ENCODE data around the gene DMRTB1.

Gene DMRTB1

DNA sequence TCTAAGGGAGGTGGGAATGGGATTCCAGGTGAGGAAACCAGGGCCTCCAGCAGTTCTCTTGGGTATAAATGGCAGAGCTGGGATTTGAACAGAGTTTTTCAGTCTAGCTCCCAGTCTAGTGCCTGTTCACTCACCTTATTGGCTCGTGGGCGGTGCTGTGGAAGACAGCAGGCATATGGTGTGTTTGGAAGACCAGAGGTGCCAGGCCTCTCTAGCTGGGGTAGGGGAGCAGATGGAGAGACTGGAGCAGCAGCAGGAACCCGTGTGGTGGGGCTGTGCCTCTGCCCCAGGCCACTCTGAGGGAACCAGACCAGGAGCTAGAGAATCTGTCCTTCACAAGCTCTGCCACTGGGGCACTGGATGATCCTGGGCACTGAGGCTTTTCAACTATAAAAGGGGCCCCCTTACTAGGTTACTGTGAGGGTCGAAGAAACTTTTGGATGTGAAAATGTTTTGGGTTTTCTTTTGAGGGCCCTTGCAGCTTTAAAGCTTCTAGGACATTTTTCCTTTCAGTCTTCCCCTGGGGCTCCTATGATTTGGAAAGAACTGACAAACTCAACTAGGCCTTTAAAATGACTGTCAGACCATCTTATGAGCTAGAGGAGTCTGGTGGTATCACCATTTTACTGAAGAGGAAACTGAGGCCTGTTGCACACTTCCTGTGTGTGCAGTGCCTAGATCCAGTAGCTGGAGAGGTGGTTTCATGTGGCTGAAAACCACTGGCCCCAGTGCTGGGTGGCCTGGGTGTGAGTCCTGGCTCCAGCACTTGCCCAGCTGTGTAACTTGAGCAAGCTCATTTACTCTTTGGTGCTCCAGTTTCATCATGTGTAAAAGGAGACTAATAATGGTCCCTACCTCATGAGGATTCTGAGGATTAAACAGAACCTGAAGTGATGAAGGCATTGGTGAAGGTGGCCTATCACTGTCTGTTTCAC is 6.1 kb downstream of the DMRTB1 start:
- H3K4me1 ChIP-seq (ENCODE audit: control insufficient read depth, insufficient read depth, low read length) = no peaks in the 10 kb centered on the region
- POLR2A ChIA-PET = no interaction called here
- no peaks in the 10 kb centered on the region for H3K36me3 ChIP-seq (ENCODE audit: control insufficient read depth in 2 of 2, insufficient read depth in 1 of 2, low read length in 2 of 2)
- TF ChIP-seq ZFP41 (tag by site-specific recombination; IDR thresholded peaks at IDR 0.05; ENCODE audit: borderline replicate concordance) (no peak), ZFHX2 (tag by site-specific recombination; conservative IDR thresholded peaks at IDR 0.05) (0 out of 2 replicates have a peak, but pooled peaks have one; percentile 7), GLI4 (tag by site-specific recombination; IDR thresholded peaks at IDR 0.05) (no peak), ZNF133 (tag by site-specific recombination; IDR thresholded peaks at IDR 0.05) (no peak)
- no peak overlapping the region for H3K27ac ChIP-seq (ENCODE audit: extremely low read depth, low read depth, low read length)
- no peak overlapping the region for H3K4me3 ChIP-seq (ENCODE audit: low read depth, low read length)
- CTCF ChIA-PET = interaction anchor here (0.6 to 2.0 kb wide), 7 partner anchors 10 to 217 kb away, joined by 3 to 7 read pairs (median 4); no protein-coding TSS in a partner anchor
- H3K9me3 ChIP-seq (ENCODE audit: control insufficient read depth, insufficient read depth, low read depth, low read length) = no peaks in the 10 kb centered on the region

DNA sequence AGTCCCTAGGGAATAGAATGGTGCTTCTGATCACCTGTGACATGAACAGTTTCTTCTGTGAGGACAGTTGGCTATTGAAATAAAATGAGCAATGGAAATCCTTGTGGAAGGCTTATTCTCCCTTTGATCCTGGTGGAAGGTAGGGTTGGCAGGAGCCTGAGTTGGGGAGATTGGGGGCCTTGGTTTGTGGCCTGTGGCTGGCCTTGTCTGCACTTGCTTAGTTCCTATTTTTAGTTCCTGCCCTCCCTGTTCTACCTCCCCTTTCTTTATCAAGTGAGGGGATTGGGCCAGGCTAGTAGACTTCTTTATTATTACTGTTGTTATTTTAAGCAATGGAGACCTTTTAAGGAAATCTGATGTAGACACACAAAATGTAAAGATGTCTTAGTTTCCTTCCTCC is 8.2 kb downstream of the DMRTB1 start:
- Histone ChIP-seq H3K27ac (ENCODE audit: extremely low read depth, low read depth, low read length) (no peak overlapping the region), H3K4me1 (ENCODE audit: control insufficient read depth, insufficient read depth, low read length) (no peaks in the 10 kb centered on the region), H3K9me3 (ENCODE audit: control insufficient read depth, insufficient read depth, low read depth, low read length) (no peaks in the 10 kb centered on the region), H3K36me3 (ENCODE audit: control insufficient read depth in 2 of 2, insufficient read depth in 1 of 2, low read length in 2 of 2) (no peaks in the 10 kb centered on the region), H3K4me3 (ENCODE audit: low read depth, low read length) (no peak overlapping the region)
- CTCF ChIA-PET = interaction anchor here (0.7 to 1.6 kb wide), 4 partner anchors 16 to 19 kb away, joined by 3 to 5 read pairs (median 3); no protein-coding TSS in a partner anchor
- POLR2A ChIA-PET = no interaction called here
- TF ChIP-seq ZNF292 (tag by site-specific recombination; IDR thresholded peaks at IDR 0.05; ENCODE audit: borderline replicate concordance, low read depth) (no peak), ZSCAN16 (tag by site-specific recombination; IDR thresholded peaks at IDR 0.05) (no peak)

DNA sequence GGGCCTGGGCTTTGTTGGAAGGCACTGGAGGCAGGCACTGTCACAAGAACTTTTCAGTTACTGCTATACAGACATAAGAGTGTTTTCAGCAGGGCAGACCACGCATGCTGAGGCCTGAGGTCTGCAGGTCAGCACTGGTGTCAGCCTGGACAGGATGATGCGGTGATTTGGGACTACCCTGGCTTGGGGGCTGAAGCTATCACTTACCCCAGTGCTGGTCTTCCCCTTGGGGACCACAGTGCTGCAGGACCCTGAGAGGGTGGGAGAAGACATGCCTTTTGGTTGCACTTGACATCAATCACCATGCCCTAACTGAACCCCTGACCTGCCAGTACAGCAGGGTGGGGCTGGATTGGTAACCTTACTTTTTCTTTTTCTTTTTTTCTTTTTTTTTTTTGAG is 9.2 kb downstream of the DMRTB1 start:
- Histone ChIP-seq H3K9me3 (ENCODE audit: control insufficient read depth, insufficient read depth, low read depth, low read length) (no peaks in the 10 kb centered on the region), H3K36me3 (ENCODE audit: control insufficient read depth in 2 of 2, insufficient read depth in 1 of 2, low read length in 2 of 2) (no peaks in the 10 kb centered on the region), H3K4me1 (ENCODE audit: control insufficient read depth, insufficient read depth, low read length) (no peaks in the 10 kb centered on the region), H3K4me3 (ENCODE audit: low read depth, low read length) (no peak overlapping the region), H3K27ac (ENCODE audit: extremely low read depth, low read depth, low read length) (no peak overlapping the region)
- ChIA-PET POLR2A (no interaction called here), CTCF (interaction anchor here (0.9 to 1.3 kb wide), 3 partner anchors 18 to 55 kb away, joined by 3 to 5 read pairs (median 4); no protein-coding TSS in a partner anchor)
- TF ChIP-seq ZFP41 (tag by site-specific recombination; IDR thresholded peaks at IDR 0.05; ENCODE audit: borderline replicate concordance) = no peak
- TF ChIP-seq ZNF777 (tag by site-specific recombination; IDR thresholded peaks at IDR 0.05; ENCODE audit: borderline replicate concordance) = no peak
- TF ChIP-seq ZNF394 (tag by site-specific recombination; IDR thresholded peaks at IDR 0.05; ENCODE audit: borderline replicate concordance) = no peak
- TF ChIP-seq MYNN (tag by site-specific recombination; IDR thresholded peaks at IDR 0.05; ENCODE audit: borderline replicate concordance) = no peak
- no peak for TF ChIP-seq ZNF404 (tag by site-specific recombination; IDR thresholded peaks at IDR 0.05)
- TF ChIP-seq ZNF433 (tag by site-specific recombination; IDR thresholded peaks at IDR 0.05; ENCODE audit: low read depth) = no peak
- TF ChIP-seq, protein P1, sequence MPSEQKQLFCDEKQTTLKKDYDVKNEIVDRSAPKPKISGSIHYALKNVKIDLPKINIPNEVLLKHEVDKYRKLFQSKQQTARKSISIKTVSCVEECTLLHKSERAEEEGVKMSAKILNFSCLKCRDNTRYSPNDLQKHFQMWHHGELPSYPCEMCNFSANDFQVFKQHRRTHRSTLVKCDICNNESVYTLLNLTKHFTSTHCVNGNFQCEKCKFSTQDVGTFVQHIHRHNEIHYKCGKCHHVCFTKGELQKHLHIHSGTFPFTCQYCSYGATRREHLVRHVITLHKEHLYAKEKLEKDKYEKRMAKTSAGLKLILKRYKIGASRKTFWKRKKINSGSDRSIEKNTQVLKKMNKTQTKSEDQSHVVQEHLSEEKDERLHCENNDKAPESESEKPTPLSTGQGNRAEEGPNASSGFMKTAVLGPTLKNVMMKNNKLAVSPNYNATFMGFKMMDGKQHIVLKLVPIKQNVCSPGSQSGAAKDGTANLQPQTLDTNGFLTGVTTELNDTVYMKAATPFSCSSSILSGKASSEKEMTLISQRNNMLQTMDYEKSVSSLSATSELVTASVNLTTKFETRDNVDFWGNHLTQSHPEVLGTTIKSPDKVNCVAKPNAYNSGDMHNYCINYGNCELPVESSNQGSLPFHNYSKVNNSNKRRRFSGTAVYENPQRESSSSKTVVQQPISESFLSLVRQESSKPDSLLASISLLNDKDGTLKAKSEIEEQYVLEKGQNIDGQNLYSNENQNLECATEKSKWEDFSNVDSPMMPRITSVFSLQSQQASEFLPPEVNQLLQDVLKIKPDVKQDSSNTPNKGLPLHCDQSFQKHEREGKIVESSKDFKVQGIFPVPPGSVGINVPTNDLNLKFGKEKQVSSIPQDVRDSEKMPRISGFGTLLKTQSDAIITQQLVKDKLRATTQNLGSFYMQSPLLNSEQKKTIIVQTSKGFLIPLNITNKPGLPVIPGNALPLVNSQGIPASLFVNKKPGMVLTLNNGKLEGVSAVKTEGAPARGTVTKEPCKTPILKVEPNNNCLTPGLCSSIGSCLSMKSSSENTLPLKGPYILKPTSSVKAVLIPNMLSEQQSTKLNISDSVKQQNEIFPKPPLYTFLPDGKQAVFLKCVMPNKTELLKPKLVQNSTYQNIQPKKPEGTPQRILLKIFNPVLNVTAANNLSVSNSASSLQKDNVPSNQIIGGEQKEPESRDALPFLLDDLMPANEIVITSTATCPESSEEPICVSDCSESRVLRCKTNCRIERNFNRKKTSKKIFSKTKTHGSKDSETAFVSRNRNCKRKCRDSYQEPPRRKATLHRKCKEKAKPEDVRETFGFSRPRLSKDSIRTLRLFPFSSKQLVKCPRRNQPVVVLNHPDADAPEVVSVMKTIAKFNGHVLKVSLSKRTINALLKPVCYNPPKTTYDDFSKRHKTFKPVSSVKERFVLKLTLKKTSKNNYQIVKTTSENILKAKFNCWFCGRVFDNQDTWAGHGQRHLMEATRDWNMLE (tag by site-specific recombination; conservative IDR thresholded peaks at IDR 0.05; ENCODE audit: low read depth) = no peak
- TF ChIP-seq, protein P2, sequence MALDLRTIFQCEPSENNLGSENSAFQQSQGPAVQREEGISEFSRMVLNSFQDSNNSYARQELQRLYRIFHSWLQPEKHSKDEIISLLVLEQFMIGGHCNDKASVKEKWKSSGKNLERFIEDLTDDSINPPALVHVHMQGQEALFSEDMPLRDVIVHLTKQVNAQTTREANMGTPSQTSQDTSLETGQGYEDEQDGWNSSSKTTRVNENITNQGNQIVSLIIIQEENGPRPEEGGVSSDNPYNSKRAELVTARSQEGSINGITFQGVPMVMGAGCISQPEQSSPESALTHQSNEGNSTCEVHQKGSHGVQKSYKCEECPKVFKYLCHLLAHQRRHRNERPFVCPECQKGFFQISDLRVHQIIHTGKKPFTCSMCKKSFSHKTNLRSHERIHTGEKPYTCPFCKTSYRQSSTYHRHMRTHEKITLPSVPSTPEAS (tag by site-specific recombination; IDR thresholded peaks at IDR 0.05) = no peak
- no peak for TF ChIP-seq ZNF155 (tag by site-specific recombination; IDR thresholded peaks at IDR 0.05)
- no peak for TF ChIP-seq KLF9 (tag by site-specific recombination; IDR thresholded peaks at IDR 0.05; ENCODE audit: low read depth)
- no peak for TF ChIP-seq SP2 (tag by site-specific recombination; IDR thresholded peaks at IDR 0.05)
- no peak for TF ChIP-seq ZNF426 (tag by site-specific recombination; IDR thresholded peaks at IDR 0.05)
- TF ChIP-seq, protein P3, sequence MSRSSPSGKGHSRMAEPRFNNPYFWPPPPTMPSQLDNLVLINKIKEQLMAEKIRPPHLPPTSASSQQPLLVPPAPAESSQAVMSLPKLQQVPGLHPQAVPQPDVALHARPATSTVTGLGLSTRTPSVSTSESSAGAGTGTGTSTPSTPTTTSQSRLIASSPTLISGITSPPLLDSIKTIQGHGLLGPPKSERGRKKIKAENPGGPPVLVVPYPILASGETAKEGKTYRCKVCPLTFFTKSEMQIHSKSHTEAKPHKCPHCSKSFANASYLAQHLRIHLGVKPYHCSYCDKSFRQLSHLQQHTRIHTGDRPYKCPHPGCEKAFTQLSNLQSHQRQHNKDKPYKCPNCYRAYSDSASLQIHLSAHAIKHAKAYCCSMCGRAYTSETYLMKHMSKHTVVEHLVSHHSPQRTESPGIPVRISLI (tag by site-specific recombination; IDR thresholded peaks at IDR 0.05) = no peak
- TF ChIP-seq ZIC2 (tag by site-specific recombination; IDR thresholded peaks at IDR 0.05) = no peak
- TF ChIP-seq, protein P4, sequence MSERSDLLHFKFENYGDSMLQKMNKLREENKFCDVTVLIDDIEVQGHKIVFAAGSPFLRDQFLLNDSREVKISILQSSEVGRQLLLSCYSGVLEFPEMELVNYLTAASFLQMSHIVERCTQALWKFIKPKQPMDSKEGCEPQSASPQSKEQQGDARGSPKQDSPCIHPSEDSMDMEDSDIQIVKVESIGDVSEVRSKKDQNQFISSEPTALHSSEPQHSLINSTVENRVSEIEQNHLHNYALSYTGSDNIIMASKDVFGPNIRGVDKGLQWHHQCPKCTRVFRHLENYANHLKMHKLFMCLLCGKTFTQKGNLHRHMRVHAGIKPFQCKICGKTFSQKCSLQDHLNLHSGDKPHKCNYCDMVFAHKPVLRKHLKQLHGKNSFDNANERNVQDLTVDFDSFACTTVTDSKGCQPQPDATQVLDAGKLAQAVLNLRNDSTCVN (tag by site-specific recombination; optimal IDR thresholded peaks at IDR 0.05) = no peak
